HG03025 (cell line): ENCODE data around the gene SRSF10.
"Not testable (repeated sequence)": the region's sequence is repeated elsewhere in the genome, so short reads cannot be mapped to it uniquely, and the experiment has no call there.

Experiments
- ATAC-seq: cut with Tn5 transposase; IDR thresholded peaks from one replicate; pipeline ENCODE4 v1.9.1; 2021; ENCODE audit warnings: mild to moderate bottlenecking, moderate library complexity; ENCODE audit not compliant: unreplicated experiment, low FRiP score

The SRSF10 gene

GRCh38 chr1:23979881-23980727 is at the start of gene SRSF10:
Gene SRSF10, minus strand, starts transcription at chr1:23980327. Its CDS starts 72 bp downstream, at chr1:23980255.
- peak; percentile 84 for ATAC-seq

GRCh38 chr1:24027838-24028468 is 47.8 kb upstream of the SRSF10 start:
- ATAC-seq, result no peak

- no peak for ATAC-seq
Observed at GRCh38 chr1:24022581-24023361, 42.6 kb upstream of the SRSF10 start.

- ATAC-seq, result no peak
Observed at GRCh38 chr1:24021403-24022266, 41.5 kb upstream of the SRSF10 start.

GRCh38 chr1:24020470-24020869 is 40.3 kb upstream of the SRSF10 start:
- no peak for ATAC-seq

GRCh38 chr1:24020025-24020424 is 39.9 kb upstream of the SRSF10 start:
- no peak for ATAC-seq

- no peak for ATAC-seq
Observed at GRCh38 chr1:24018611-24019580, 38.8 kb upstream of the SRSF10 start.

- ATAC-seq, result no peak
Observed at GRCh38 chr1:24015221-24016210, 35.4 kb upstream of the SRSF10 start.

GRCh38 chr1:24012878-24013277 is 32.8 kb upstream of the SRSF10 start:
- not testable (repeated sequence) for ATAC-seq

- ATAC-seq, result no peak
Observed at GRCh38 chr1:24010650-24011049, 30.5 kb upstream of the SRSF10 start.

- ATAC-seq, result no peak
Observed at GRCh38 chr1:24009406-24009805, 29.3 kb upstream of the SRSF10 start.

GRCh38 chr1:24008574-24009184 is 28.6 kb upstream of the SRSF10 start:
- ATAC-seq, result not testable (repeated sequence)

- no peak for ATAC-seq
Observed at GRCh38 chr1:24007079-24007478, 27.0 kb upstream of the SRSF10 start.

- ATAC-seq, result no peak
Observed at GRCh38 chr1:24005163-24005562, 25.0 kb upstream of the SRSF10 start.

- ATAC-seq, result no peak
Observed at GRCh38 chr1:24004132-24004531, 24.0 kb upstream of the SRSF10 start.

GRCh38 chr1:24003331-24003972 is 23.3 kb upstream of the SRSF10 start:
- ATAC-seq, result no peak

GRCh38 chr1:24002695-24003094 is 22.6 kb upstream of the SRSF10 start:
- no peak for ATAC-seq
